Nephron progenitor cell (in vitro differentiated cells): Measurements from ENCODE around the gene KRTAP29-1.

Experiments used
- DNase-seq: peaks from one replicate; pipeline ENCODE4 v3.0.0; 2021
- H3K27ac Mint-ChIP-seq: 2 replicates; pipeline ENCODE4 v1.8.0; 2021; ENCODE audit warnings: mild to moderate bottlenecking, moderate library complexity, mixed read lengths
- H3K27me3 Mint-ChIP-seq: 2 replicates; pipeline ENCODE4 v1.8.0; 2021; ENCODE audit warnings: mild to moderate bottlenecking, low read depth, mixed read lengths; ENCODE audit not compliant: poor library complexity
- H3K36me3 Mint-ChIP-seq: 2 replicates; pipeline ENCODE4 v1.8.0; 2021; ENCODE audit warnings: low read depth, mixed read lengths
- H3K4me1 Mint-ChIP-seq: 2 replicates; pipeline ENCODE4 v1.8.0; 2021; ENCODE audit warnings: mixed read lengths
- H3K4me3 Mint-ChIP-seq: 2 replicates; pipeline ENCODE4 v1.8.0; 2021; ENCODE audit warnings: mild to moderate bottlenecking, moderate library complexity, mixed read lengths
- H3K9me3 Mint-ChIP-seq: 2 replicates; pipeline ENCODE4 v1.8.0; 2021; ENCODE audit warnings: mild to moderate bottlenecking, moderate library complexity, mixed read lengths
- TF ChIP-seq, protein P1 (sequence below): fragments of 200-600 bp; sonication (generic); IDR thresholded peaks from 2 replicates; pipeline ENCODE4 v1.5.0; 2021; ENCODE audit warnings: antibody characterized with exemption

Gene KRTAP29-1

GRCh38 chr17:41335747-41336146 lies 33.1 kb upstream of the KRTAP29-1 start:
- H3K4me3 Mint-ChIP-seq, result no peak overlapping the region
- H3K27ac Mint-ChIP-seq, result no peak overlapping the region
- no peak for DNase-seq
- peaks cover 17% of the 10 kb centered on the region for H3K4me1 Mint-ChIP-seq
- H3K9me3 Mint-ChIP-seq, result no peaks in the 10 kb centered on the region
- H3K36me3 Mint-ChIP-seq, result no peaks in the 10 kb centered on the region
- H3K27me3 Mint-ChIP-seq, result peaks cover 7% of the 10 kb centered on the region
- TF ChIP-seq, protein P1, sequence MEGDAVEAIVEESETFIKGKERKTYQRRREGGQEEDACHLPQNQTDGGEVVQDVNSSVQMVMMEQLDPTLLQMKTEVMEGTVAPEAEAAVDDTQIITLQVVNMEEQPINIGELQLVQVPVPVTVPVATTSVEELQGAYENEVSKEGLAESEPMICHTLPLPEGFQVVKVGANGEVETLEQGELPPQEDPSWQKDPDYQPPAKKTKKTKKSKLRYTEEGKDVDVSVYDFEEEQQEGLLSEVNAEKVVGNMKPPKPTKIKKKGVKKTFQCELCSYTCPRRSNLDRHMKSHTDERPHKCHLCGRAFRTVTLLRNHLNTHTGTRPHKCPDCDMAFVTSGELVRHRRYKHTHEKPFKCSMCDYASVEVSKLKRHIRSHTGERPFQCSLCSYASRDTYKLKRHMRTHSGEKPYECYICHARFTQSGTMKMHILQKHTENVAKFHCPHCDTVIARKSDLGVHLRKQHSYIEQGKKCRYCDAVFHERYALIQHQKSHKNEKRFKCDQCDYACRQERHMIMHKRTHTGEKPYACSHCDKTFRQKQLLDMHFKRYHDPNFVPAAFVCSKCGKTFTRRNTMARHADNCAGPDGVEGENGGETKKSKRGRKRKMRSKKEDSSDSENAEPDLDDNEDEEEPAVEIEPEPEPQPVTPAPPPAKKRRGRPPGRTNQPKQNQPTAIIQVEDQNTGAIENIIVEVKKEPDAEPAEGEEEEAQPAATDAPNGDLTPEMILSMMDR, result no peak

DNA sequence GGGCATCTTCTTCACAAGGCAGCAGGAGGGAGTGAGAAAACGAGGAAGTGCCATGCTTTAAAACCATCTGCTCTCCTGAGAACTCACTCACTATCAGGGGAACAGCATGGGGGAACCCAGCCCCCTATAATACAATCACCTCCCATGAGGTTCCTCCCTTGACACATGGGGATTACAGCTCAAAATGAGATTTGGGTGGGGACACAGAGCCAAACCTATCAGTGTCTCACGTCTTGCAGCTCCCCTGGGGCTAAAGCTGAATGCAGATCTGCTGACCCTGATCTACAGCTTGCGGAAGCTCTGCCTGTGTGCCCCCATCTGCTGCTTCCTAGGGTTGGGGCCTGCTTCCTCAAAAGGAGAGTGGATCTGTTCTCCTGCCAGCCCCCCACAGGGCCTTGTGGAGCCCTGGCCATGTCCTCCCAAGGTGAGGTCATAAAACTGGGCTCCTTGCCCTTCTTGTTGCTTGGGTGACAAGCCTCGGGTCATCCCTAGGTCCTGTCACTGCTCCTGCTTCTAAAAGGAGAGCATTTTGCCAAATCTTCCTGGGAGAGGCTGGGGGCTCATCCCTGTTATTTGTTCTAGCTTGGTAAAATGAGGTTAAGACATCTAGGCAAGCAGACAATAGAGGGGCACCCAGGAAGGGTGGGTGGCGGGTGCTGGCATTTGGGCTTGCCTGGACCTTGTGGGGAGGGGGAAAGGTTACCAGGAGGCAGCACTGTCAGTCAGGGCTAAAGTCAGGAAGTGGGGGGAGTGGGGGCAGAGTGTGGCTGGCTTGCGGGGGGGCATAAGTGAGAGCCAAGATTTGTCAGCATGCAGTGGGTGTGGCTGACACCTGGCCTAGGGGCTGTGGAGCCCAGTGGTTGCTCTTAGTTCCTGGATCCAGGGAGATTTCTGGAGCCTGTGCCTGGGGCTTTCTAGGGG lies 32.0 kb upstream of the KRTAP29-1 start:
- DNase-seq, result no peak
- Mint-ChIP-seq H3K36me3 (no peaks in the 10 kb centered on the region), H3K27ac (no peak overlapping the region), H3K4me3 (no peak overlapping the region), H3K27me3 (peaks cover 10% of the 10 kb centered on the region), H3K9me3 (no peaks in the 10 kb centered on the region), H3K4me1 (peaks cover 8% of the 10 kb centered on the region)
- TF ChIP-seq, protein P1, result no peak

DNA sequence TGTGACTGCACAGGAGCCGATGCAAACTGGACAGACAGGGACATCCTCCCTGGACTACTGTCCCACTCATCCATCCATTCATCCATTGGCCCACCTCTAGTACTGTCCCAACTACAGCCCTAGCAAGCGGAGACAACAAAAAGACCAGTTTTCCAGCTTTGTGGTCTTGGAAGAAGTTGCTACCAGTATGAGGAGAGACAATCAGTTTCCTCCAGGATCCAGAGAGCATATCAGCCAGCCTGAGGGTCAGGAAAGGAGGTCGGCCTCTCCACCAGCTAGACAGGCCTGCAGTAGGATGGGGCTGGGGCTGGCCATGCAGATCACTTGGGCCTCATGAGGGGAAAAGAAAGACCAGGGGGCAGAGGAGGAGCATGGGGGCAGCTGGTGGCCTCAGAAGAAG lies 31.2 kb upstream of the KRTAP29-1 start:
- DNase-seq, result no peak
- H3K4me1 Mint-ChIP-seq, result peaks cover 8% of the 10 kb centered on the region
- H3K9me3 Mint-ChIP-seq, result no peaks in the 10 kb centered on the region
- H3K36me3 Mint-ChIP-seq, result no peaks in the 10 kb centered on the region
- H3K4me3 Mint-ChIP-seq, result no peak overlapping the region
- H3K27ac Mint-ChIP-seq, result no peak overlapping the region
- TF ChIP-seq, protein P1, result no peak
- peaks cover 10% of the 10 kb centered on the region for H3K27me3 Mint-ChIP-seq

GRCh38 chr17:41333098-41333497 lies 30.4 kb upstream of the KRTAP29-1 start:
- H3K27ac Mint-ChIP-seq, result no peak overlapping the region

DNA sequence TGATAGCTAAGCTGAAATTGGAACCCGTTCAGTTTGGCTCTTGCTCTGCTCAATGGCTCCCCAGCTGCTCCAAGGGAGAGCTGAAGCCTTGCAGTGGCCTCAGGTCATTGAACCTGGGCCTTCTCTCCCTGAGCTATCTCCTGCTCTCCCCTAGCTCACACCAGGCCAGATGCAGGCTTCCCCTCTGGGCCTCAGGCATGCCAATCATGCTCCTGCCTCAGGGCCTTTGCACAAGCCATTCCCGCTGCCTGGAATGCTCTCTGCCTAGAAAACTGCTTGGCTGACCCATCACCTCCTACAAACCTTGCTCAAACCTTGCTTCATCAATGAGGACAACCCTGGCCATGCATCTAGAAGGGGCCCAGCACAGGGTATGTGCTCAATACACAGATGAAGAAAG lies 29.6 kb upstream of the KRTAP29-1 start:
- Mint-ChIP-seq H3K36me3 (no peaks in the 10 kb centered on the region), H3K9me3 (no peaks in the 10 kb centered on the region), H3K4me3 (no peak overlapping the region), H3K4me1 (peaks cover 8% of the 10 kb centered on the region), H3K27me3 (peaks cover 10% of the 10 kb centered on the region), H3K27ac (no peak overlapping the region)
- TF ChIP-seq, protein P1, result no peak
- no peak for DNase-seq

More at GRCh38 chr17:41333098-41333497, 30.4 kb upstream of the KRTAP29-1 start:
- no peak for DNase-seq
- Mint-ChIP-seq H3K9me3 (no peaks in the 10 kb centered on the region), H3K36me3 (no peaks in the 10 kb centered on the region), H3K4me1 (peaks cover 8% of the 10 kb centered on the region), H3K4me3 (no peak overlapping the region), H3K27me3 (peaks cover 10% of the 10 kb centered on the region)
- TF ChIP-seq, protein P1, result no peak

DNA sequence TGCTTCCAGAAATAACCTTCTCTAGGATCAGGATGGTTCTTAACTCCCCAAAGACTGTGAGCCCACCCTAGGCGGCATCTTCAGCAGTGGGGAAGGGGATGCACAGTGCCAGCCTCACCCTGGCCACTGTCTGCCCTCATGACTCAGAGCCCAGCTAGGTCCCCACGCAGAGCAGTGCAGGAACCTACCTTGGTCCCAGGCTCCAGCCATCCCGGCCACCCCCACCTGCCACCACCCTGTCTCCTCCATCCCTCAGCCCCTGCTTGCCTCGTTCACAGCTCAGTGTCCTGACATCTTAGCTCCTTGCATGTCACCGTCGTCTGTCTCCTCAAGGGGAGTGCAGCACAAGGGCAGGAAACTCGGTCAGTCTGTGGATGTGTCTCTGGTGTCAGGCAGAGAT lies 29.0 kb upstream of the KRTAP29-1 start:
- Mint-ChIP-seq H3K27ac (no peak overlapping the region), H3K4me1 (peaks cover 8% of the 10 kb centered on the region), H3K4me3 (no peak overlapping the region), H3K36me3 (no peaks in the 10 kb centered on the region), H3K27me3 (peaks cover 10% of the 10 kb centered on the region), H3K9me3 (no peaks in the 10 kb centered on the region)
- TF ChIP-seq, protein P1, result no peak
- DNase-seq, result no peak
